Inflammatory macrophage treated with lipopolysaccharide for 1 hour (primary cell): ENCODE results near the gene DHRS7C.

Experiments
- DNase-seq, 2 donors: peaks; one replicate each; pipeline ENCODE4 v3.0.0-alpha.2; 2020 to 2022

DHRS7C gene, protein sequence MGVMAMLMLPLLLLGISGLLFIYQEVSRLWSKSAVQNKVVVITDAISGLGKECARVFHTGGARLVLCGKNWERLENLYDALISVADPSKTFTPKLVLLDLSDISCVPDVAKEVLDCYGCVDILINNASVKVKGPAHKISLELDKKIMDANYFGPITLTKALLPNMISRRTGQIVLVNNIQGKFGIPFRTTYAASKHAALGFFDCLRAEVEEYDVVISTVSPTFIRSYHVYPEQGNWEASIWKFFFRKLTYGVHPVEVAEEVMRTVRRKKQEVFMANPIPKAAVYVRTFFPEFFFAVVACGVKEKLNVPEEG

DNA sequence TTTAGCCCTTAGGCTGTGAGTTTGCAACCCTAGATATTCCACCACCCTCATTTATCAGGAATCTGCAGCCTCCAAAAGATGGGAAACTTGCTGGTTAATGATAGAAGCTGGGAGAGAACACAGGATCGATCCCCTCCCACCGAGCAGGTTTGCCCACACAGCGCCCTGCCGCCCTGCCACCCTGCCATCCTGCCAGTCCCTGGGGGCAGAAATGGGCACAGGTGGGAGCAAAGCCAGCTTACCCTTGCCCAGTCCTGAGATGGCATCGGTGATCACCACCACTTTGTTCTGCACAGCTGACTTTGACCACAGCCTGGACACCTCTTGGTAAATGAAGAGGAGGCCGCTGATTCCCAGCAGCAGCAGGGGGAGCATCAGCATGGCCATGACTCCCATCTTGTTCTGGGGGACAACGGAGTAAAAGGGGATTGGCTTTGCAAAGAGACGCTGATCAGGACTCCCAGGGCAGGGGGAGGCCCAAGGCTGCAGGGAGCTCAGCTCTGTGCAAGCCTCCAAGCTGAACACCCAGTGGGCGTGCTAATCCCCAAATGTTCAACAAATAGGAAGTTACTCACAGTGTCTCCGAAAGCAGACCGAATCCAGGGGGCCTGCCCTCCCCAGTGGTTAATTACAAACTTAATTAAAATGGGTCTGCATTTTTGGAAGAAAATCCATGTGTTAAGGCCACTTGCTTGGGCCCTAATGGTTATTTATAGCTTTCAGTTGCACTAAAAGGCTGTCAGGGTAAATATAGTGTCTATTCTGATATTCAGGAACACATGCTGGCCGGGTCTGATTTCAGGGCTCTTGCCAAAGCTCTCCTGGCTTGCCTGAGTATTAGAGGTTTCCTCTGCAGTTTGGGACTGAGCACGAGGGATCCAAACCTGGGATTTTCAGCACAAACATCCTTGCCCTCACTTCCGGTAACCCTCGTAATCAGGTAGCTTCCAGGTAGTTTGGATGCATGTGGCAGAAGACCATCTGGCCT, at the start of gene DHRS7C:
Gene DHRS7C (minus strand): TSS at position 704 of the 988 bp plus-strand sequence. CDS start 308 bp downstream, at position 396.
- DNase-seq, result no peak

DNA sequence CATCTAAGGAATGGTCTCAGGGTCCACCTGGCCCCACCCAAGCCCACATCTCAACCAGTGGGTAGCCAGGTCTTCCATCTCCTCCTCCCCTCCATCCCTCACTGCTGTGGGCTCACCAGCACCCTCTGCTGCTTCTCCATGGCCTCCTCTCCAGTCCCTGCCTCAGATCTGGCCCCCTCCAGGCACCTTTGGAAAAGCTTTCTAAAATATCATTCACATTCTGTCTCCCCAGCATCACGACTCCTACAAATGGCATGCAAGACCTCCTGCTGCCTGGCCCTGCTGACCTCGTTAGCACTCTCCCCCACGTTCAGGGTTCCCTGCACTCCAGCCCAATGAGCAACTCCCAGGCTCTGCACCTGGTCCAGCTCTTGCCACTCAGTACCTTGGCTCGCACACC, 48.0 kb upstream of the DHRS7C start:
- no peak for DNase-seq

DNA sequence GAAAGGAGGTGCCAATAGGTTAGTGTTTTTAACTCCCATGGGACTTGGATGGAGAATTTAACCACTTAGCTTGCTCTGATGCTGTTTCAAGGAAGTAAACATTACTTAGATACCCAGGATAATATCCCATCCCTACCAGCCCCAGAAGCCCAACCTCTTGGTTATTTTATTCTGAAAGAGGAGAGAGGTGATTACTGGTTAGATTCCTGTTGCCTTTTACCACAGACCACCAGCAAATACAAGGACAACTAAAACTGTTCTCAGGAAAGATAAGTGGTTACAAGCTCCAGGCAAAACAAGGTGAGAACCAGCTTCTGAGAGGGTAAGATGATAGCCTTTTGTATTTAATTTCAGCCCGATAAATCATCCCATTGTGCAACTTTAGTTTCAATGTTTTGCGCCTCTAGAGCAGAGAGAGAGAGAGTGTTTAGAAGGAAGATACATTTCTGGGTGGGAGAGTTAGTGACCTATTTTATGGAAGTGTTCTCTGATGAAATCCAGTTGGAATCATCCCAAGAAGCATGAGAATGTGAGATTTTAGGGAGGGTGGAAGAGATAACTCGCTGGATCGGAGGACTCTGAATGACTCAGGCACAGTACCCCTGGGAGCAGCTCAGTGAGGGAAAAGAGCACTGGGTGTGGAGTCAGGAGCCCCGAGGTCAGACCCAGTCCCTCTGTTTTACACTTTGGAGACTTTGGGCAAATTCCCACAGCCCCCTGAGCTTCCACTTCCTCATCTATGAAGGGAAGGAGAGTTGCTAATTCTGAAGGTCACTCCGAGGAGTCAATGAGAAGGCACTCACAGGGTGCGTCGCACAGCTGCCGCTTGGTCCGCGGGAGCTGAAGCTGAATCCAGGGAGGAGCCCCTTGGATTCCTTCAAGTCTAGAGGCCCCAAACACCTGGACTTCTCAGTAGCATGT, 46.4 kb upstream of the DHRS7C start:
- no peak for DNase-seq

DNA sequence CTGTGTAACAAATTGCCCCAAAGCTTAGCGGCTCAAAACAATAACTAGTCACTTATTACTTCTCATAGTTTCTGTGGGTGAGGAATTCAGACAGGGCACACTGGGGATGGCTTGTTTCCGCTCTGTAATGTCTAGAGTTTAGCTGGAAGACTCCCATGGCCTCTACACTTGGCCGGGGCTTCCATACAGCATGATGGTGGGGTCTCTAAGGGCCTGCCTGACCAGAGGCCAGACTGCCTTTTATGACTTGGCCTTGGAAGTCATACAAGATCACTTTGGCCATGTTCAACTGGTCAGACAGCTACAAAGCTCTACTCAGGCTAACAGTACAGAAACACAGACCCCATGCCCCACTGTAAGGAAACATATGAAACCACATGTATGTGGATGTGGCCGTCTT, 42.5 kb upstream of the DHRS7C start:
- DNase-seq, result no peak

DNA sequence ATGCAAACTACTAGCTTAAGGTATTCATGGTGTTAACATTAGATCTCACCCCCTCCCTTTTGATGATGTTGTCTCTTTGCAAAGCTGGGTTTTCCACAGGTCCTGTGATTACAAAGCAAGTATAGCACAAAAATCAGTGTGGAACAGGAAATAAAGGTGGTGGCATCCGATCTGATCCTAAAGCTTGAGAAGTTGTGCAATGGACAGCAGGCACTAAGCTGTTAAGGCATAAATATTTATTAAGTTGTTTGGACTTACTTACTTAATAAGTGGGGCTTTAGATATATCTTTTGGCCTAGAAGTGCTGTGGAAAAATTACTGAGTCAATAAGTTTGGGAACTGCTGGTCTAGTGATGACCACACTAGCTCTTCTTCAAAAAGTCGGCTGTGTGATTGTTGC, 39.3 kb upstream of the DHRS7C start:
- DNase-seq, result no peak

DNA sequence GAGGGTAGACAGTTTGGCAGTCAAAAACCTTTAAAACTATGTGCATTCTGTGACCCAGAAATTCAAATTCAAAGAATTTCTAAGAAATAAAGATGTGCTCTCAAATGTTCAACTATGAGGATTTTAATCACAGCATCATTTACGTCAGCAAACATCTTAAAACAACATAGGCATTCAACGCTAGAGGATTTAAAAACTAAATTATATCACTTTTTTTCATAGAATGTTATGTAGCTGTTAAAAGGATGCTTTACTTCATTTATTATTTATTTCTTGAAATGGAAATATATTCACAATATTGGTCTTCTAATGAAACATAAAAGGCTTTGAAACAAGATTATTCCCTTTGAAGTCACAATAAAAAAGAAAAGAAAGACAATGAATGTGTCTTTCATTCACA, 38.0 kb upstream of the DHRS7C start:
- no peak for DNase-seq

DNA sequence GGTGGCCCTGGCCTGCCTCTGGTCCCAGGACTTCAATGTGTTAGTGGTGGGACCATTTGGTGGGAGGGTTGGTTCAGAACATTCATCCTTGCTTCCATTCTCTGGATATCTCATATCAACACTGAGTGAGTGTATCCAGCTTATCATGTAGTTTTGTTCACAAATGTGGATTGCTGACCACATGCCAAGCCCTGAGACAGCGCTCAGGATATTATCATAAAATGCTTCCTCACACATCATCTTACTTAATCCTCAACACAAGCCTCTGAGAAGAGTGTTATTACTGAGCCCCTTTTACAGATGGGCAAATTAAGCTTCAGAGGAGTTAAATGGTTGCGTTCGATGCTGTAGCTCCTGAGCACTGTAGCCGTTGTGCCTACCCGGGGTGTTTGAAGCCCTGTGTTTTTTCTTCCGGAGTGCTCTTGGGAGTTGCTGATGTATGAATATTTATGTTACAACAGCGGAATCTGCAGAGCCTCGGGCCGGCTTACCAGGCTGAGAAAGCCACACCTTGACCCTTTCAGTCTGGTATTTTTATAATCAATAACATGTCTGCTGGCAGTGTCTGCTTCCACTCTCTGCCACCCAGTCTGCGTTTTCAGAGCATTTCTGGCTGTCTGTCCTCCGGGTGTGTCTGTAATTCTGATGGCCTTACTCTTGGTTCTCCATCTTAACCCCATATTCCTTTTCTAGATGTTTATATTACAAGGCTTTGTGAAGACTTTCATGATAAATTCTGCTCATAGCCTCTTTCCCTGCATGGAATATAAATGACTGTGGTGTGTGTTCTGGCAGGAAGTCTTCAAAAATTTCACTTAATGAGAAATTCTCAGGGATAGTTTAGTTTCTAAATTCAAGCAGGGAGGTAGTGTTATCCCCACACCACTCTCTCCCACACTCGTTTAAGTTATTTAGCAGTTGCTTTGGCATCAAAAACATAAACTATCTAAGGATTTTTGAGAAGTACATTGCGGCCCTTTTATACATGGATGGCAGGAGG, 37.2 kb upstream of the DHRS7C start:
- DNase-seq, result no peak

DNA sequence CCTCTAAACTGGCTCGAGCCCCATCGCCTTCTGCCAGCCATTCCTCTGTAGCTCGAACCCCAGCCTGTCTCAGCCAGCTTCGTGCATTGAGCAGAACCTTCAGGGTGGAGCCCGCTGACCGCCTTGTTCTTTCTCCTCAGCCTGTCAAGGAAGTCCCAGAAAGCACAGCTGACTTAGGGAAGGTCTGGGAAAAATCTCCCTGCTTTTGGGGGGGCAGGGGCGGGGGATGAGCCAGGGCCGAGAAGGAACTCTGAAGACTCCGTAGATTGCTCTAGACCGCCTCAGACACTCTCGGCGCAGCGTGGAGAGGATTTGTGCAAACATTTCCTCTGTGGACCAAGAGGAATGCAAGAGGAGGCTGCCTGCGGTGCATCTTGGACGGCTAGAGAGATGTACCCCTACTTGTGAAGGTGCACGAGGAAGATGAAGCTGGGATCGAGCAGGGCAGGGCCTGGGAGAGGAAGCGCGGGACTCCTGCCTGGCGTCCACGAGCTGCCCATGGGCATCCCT, 34.3 kb upstream of the DHRS7C start, which contains the start of gene GLP2R:
Gene GLP2R (plus strand): TSS at position 284 of the 510 bp plus-strand sequence. CDS start 140 bp downstream, at position 424.
- DNase-seq, result no peak

DNA sequence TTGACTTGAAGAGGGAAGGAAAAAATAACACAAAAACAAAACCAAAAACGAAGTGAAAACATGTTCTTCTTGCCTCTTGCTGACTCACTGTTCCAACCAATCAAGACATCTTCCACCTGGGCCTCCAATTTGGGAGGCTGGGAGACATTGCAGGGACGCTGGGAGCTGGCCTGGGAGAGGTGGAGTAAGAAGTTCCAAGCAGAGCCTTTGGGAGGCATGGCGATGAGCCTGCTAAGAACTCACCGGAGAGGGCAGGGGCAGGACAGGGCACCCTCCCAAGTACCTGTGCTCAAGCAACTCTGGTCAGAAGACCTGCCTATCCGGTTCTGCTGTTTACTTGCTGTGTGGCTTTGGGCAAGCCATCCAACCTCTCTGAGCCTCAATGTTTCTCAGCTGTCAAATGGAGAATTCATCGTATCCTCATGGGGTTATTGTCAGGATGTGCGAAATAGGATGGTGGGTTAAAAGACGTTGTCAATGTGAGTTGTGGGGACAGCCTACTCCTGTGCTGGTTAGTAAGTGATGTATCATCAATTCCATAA, 33.5 kb upstream of the DHRS7C start:
- no peak for DNase-seq

DNA sequence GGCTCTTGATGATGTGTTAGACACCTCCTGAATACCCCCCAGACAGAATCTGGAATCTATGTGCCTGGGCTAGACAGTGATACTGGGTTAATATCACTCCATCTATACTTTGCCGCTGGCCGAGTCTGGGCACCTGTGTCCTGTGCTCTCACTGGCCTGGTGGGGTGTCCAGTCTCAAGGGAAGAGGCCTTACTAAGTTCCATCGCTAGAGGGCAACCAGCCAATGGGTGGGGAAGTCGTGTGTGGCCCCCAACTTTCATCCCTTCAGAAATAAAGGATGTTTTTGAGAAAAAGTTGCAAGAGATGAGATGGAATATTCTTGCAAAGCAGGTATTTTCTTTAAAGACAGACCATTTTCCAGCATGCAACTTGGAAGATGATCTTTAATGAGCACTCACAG, 32.7 kb upstream of the DHRS7C start:
- no peak for DNase-seq

DNA sequence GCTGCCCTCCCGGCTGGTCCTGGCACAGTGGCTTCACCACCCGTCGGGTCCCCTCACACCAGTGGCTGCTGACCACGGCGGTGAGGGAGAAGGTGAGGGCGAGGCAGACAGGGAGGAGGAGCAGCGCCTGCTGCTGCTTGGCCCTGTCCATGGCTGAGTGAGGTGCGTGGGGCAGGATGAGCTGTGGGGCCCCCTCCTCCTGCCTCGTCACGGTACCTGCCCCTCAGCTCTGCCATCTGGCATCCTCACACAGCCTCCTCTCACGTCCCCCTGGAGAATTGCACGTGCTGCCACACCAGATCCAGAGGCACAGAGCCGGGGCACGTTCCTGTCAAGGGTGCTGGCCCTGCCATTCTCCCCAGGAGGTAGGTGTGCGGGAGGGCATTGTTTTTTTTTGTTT, 30.5 kb upstream of the DHRS7C start, which contains the start of gene GSG1L2:
Gene GSG1L2 (minus strand): TSS at position 159 of the 400 bp plus-strand sequence. CDS start 8 bp downstream, at position 151.
- no peak for DNase-seq

DNA sequence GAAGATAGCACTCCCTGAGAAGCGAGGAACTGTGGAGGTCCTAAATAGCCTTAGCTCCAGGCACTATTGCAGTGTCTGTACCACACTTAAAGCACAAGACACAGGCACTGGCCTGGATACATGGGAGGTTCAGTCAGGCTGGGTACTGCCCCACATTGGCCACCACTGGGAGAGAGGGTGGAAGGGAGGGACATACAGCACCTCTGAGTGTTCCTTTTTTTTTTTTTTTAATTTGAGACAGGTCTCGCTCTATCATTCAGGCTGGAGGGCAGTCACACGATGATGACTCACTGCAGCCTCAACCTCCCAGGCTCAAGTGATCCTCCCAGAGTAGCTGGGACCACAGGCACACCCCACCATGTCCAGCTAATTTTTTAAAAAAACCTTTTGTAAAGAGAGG, 29.1 kb upstream of the DHRS7C start:
- DNase-seq, result no peak

DNA sequence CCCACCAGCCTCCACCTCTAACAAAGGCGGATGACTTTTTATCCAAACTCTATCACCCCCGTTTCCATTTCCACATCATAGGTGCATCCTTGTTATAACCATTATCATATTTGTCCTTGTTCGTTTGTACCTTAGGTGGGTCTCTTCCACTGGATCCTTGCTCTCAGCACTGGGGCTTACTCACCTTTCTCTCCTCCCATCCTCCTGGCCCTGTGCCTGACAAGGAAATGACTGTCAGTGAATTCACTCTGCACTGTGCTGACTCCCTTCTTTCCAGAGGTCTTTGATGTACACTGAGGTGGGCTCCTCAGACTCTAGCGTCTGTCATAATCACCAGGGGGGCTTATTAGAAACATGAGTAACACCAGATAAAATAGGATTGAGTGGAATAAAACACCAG, 27.4 kb upstream of the DHRS7C start:
- no peak for DNase-seq

DNA sequence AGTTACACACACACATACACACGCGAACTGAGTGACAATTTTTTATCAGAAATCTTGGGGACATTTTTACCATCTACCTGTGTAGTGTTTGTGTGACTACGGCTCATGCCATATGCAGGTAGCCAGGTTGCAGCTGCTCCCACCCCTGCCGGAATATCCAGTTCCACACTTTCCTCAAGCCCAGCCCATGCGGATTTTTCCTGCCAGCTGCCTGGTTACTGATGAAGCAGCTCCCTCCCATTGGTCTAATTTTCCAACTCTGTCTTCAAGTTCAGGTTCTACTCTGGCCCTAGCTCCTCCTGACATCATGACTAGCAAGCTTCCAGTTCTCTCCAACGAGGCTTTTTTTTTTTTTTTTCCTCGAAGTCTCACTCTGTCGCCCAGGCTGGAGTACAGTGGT, 25.7 kb upstream of the DHRS7C start:
- DNase-seq, result no peak

DNA sequence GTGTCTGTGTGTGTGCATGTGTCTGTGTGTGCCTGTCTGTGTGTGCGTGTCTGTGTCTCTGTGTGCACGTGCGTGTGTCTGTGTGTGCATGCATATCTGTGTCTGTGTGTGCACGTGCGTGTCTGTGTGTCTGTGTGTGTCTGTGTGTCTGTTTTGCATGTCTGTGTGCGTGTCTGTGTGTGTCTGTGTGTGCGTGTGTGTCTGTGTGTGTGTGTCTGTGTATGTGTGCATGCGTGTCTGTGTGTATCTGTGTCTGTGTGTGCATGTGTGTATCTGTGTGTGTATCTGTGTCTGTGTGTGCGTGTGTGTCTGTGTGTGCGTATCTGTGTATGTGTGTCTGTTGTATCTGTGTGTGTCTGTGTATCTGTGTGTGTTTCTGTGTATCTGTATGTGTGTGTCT, 25.1 kb upstream of the DHRS7C start:
- DNase-seq, result no peak

DNA sequence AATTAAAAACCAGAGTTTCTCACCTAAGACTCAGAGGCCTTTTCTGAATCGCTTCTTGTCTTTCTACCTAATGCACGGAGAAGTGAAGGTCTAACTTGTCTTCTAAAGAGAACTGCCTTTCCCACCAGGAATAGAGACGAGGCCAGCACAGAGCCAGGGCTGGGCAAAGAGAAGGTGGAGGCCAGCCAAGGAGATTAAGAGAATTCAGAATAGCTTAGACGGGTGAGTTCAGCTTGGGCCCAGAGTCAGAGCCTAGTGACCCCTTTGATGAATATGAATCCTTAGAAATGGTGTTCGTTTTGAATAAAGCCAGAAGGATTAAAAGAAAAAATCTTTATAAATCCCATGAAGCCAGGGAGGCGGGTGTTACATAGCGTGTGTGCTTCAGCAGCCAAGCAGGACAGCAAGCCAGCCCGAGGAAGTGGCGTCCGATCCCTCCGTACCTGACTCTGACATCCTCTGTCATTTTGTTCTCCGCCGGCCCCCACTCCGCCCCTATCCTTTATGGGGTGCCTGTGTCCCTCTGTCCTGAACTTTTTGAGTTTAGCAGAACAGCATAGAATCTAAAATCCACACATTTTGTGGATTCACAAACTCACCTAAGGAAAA, 23.0 kb upstream of the DHRS7C start:
- no peak for DNase-seq

DNA sequence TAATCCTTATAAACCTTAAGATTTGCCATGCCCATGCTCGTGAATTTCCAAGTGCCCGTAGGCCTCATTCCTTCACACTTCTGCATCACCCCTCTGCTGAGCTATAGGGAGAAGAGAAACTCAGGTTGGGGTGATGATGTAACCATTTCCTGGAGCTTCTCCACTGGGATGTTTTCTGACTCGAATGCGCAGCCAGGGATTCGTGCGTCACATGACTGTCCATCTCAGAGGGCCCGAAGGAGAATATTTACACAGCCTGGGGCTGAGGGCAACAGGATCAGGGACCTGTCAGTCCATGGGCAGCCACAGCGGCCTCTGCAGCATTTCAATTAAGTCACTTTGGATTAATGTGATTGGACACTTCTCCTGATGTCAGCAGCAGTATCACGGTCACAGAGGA, 21.8 kb upstream of the DHRS7C start:
- DNase-seq, result no peak

DNA sequence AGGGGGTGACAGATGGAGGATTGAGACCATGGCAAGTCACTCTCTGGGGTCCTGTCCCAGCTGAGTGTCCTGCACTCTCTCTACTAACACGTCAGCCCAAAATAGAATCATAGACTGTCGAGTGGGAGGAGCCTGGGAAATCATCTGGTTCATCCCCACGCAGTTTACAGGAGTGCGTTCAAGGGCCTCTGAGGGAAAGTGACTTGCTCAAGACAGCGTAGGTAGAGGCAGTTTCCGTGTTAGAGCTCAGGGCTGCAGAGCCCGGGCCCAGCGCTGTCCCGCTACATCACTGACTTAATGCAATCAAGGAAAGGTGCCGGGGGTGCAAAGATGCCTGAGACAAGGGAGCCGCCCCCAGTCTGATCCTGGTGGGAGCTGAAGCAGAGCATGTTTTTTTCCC, 20.1 kb upstream of the DHRS7C start:
- no peak for DNase-seq

DNA sequence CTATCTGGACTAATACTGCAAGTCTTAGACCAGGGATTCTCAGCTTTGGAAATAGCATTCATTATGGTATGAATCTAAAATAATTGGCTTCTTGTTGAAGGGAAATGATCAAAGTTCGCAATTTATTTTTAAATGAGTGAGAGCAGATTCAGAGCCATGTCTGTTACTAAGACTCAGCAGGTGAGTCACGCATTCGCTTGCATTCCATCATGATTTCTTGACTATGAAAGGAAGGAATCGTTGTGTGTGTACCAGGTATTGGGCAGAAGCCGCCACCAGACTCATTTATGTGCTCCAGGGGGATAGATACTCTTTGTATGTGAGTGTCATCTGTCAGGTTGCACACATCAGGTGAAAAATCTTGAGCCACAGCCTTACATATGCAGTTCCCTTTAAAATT, 19.7 kb upstream of the DHRS7C start:
- no peak for DNase-seq
